Transverse colon (tissue), 4 donors: ENCODE data around the gene MED26. TPM values are rescaled to one million over a fixed set of nuclear protein-coding genes. Genes with fewer than 3 reads are reported as not detected.

Experiments
- DNase-seq: peaks from one replicate; pipeline ENCODE4 v3.0.0-alpha.2; 2019
- H3K27ac ChIP-seq, 4 donors: fragments of 200-600 bp; sonication (generic); 2 replicates each; pipeline ENCODE4 v1.5.1; 2016 to 2018; ENCODE audit warnings: inconsistent platforms in 4 of 4
- H3K27me3 ChIP-seq: fragments of 200-600 bp; sonication (generic); 2 replicates; pipeline ENCODE4 v1.5.1; 2017; ENCODE audit warnings: inconsistent platforms
- H3K36me3 ChIP-seq, 4 donors: fragments of 200-600 bp; sonication (generic); 2 replicates each; pipeline ENCODE4 v1.5.1; 2017 to 2019; ENCODE audit warnings: inconsistent platforms in 4 of 4
- H3K4me1 ChIP-seq, 4 donors: fragments of 200-600 bp; sonication (generic); 2 replicates each; pipeline ENCODE4 v1.5.1; 2017 to 2020; ENCODE audit warnings: inconsistent platforms in 4 of 4
- H3K4me3 ChIP-seq, 4 donors: fragments of 200-600 bp; sonication (generic); 1 replicate in 1 of 4; 2 replicates in 3 of 4; pipeline versions ENCODE4 v1.5.1 to v1.6.1; 2017 to 2019; ENCODE audit warnings: inconsistent platforms in 4 of 4
- H3K9me3 ChIP-seq, 2 donors: fragments of 200-600 bp; sonication (generic); 2 replicates each; pipeline ENCODE4 v1.5.1; 2017 to 2019; ENCODE audit warnings: inconsistent platforms in 2 of 2
- CTCF ChIP-seq, 5 experiments: fragments of 200-600 bp in 3 of 5; fragments of 450-650 bp in 2 of 5; sonication (generic) in 3 of 5; IDR thresholded peaks; 1 replicate in 2 of 5; 2 replicates in 3 of 5; pipeline ENCODE4 v1.5.1; 2016 to 2017; ENCODE audit warnings: antibody characterized with exemption in 5 of 5, inconsistent platforms in 3 of 5, mild to moderate bottlenecking in 2 of 5, moderate library complexity in 1 of 5
- EP300 ChIP-seq: sonication (generic); formaldehyde crosslinking; IDR thresholded peaks from one replicate; pipeline ENCODE4 v1.6.1; 2017; ENCODE audit warnings: antibody characterized with exemption, low read depth
- POLR2A ChIP-seq: fragments of 450-650 bp; IDR thresholded peaks from one replicate; pipeline ENCODE4 v1.6.1; 2016; ENCODE audit warnings: antibody characterized with exemption, mild to moderate bottlenecking, moderate library complexity
- POLR2AphosphoS5 ChIP-seq, 3 donors: sonication (generic); formaldehyde crosslinking; IDR thresholded peaks; one replicate each; pipeline ENCODE4 v1.6.1; 2016; ENCODE audit warnings: antibody characterized with exemption in 3 of 3
- WGBS, 2 donors: methylation state at CpG; one replicate each; pipeline ENCODE4 v1.1.5; 2018; ENCODE audit warnings: low coverage in 1 of 2; 5-methylcytosine and 5-hydroxymethylcytosine counted together
- in situ Hi-C, 4 donors: fragments of 200-750 bp; cut with MboI; loops; one replicate each; pipeline versions ENCODE4 v1.15.0 to v1.15.1; 2017; ENCODE audit warnings: low sequenced_read_pairs in 3 of 4, low pct_ligation_motif_present in 1 of 4, low pct_unique_long_range_greater_than_20kb in 1 of 4
- intact Hi-C: fragments of 100-400 bp; cut with DNase I; formaldehyde crosslinking; loops from one replicate; pipeline ENCODE4 v1.15.1; 2023; ENCODE audit warnings: low total_unique reads
- total RNA-seq, 4 donors: library from RNA; depleted of rRNA; stranded (reverse); fragments of >200 nt; gene quantifications; one replicate each; pipeline ENCODE4 v1.1.0, GENCODE V29; 2016

The MED26 gene
- total RNA-seq, 4 donors from 2014 or later: 7.8 to 15.0 (median 9.5) TPM

GRCh38 chr19:16624236-16624635 is 3.8 kb downstream of the MED26 start:
- Histone ChIP-seq H3K36me3 (no peaks in the 10 kb centered on the region), H3K27ac (no peak overlapping the region), H3K27me3 (no peaks in the 10 kb centered on the region), H3K9me3 (no peaks in the 10 kb centered on the region), H3K4me3 (no peak overlapping the region), H3K4me1 (peaks cover 23 to 41% (median 28%) of the 10 kb centered on the region in 4 donors)
- 67 to 83% methylated on average over 2 to 10 of the region's 10 CpGs for WGBS, 2 donors
- TF ChIP-seq CTCF (IDR thresholded peaks at IDR 0.05): no peak
- no peak for TF ChIP-seq EP300
- TF ChIP-seq POLR2AphosphoS5 (IDR thresholded peaks at IDR 0.05): no peak
- no peak for TF ChIP-seq POLR2A
- intact Hi-C loops (loop anchor here (10.0 kb wide), 1 partner anchor 49 kb away; the partner anchor contains the start of gene SLC35E1), in situ Hi-C loops (no loop called here)
- DNase-seq: no peak

- no peak for DNase-seq
- Histone ChIP-seq H3K27me3 (no peaks in the 10 kb centered on the region), H3K36me3 (no peaks in the 10 kb centered on the region), H3K4me3 (no peak overlapping the region), H3K4me1 (peaks cover 19 to 44% (median 24%) of the 10 kb centered on the region in 4 donors), H3K27ac (no peak overlapping the region), H3K9me3 (no peaks in the 10 kb centered on the region)
- 79 to 86% methylated on average over 6 of the region's 6 CpGs for WGBS, 2 donors
- intact Hi-C loops: loop anchor here (10.0 kb wide), 1 partner anchor 49 kb away; the partner anchor contains the start of gene SLC35E1
- in situ Hi-C loops: no loop called here
- no peak for TF ChIP-seq POLR2AphosphoS5 (IDR thresholded peaks at IDR 0.05)
- TF ChIP-seq CTCF (IDR thresholded peaks at IDR 0.05): no peak
- TF ChIP-seq POLR2A: no peak
- no peak for TF ChIP-seq EP300
These were observed 4.4 kb downstream of the MED26 start for GRCh38 chr19:16623576-16623975.

- 95% methylated on average over 2 of the region's 2 CpGs; no CpG with 5 or more reads in 1 of the 2 donors for WGBS, 2 donors
- intact Hi-C loops: loop anchor here (10.0 kb wide), 1 partner anchor 48 kb away; the partner anchor contains the start of gene SLC35E1
- no peak overlapping the region for H3K27ac ChIP-seq
- DNase-seq: no peak
- H3K4me3 ChIP-seq: no peak overlapping the region
- no peaks in the 10 kb centered on the region for H3K36me3 ChIP-seq
- H3K27me3 ChIP-seq: no peaks in the 10 kb centered on the region
- TF ChIP-seq CTCF (IDR thresholded peaks at IDR 0.05) (no peak), POLR2AphosphoS5 (IDR thresholded peaks at IDR 0.05) (no peak), POLR2A (no peak), EP300 (no peak)
- peaks cover 19 to 44% (median 24%) of the 10 kb centered on the region in 4 donors for H3K4me1 ChIP-seq
- no peaks in the 10 kb centered on the region for H3K9me3 ChIP-seq
- in situ Hi-C loops: no loop called here
These were observed 4.9 kb downstream of the MED26 start for GRCh38 chr19:16623066-16623465.

- in situ Hi-C loops: no loop called here
- DNase-seq: no peak
- 87 to 89% methylated on average over 3 to 7 of the region's 7 CpGs for WGBS, 2 donors
These were observed 6.7 kb downstream of the MED26 start for GRCh38 chr19:16621165-16621800.

More at GRCh38 chr19:16621165-16621800, 6.7 kb downstream of the MED26 start:
- TF ChIP-seq POLR2A (no peak), POLR2AphosphoS5 (IDR thresholded peaks at IDR 0.05) (no peak), EP300 (no peak), CTCF (IDR thresholded peaks at IDR 0.05) (no peak)
- H3K36me3 ChIP-seq: no peaks in the 10 kb centered on the region
- peaks cover 10 to 37% (median 17%) of the 10 kb centered on the region in 4 donors for H3K4me1 ChIP-seq
- no peaks in the 10 kb centered on the region for H3K9me3 ChIP-seq
- H3K27me3 ChIP-seq: no peaks in the 10 kb centered on the region
- intact Hi-C loops: loop anchor here (10.0 kb wide), 1 partner anchor 46 kb away; the partner anchor contains the start of gene SLC35E1
- H3K27ac ChIP-seq: no peak overlapping the region
- no peak overlapping the region for H3K4me3 ChIP-seq
